ENCODE data around the gene APRT. TPM values are rescaled to one million over a fixed set of nuclear protein-coding genes. Genes with fewer than 3 reads are reported as not detected.

APRT gene
- total and polyA plus RNA-seq, 9 of the 15 experiments (the other 6 are each of a cell fraction or from before 2014, with no cell fraction given): 41.7 to 409 (median 146) TPM

DNA sequence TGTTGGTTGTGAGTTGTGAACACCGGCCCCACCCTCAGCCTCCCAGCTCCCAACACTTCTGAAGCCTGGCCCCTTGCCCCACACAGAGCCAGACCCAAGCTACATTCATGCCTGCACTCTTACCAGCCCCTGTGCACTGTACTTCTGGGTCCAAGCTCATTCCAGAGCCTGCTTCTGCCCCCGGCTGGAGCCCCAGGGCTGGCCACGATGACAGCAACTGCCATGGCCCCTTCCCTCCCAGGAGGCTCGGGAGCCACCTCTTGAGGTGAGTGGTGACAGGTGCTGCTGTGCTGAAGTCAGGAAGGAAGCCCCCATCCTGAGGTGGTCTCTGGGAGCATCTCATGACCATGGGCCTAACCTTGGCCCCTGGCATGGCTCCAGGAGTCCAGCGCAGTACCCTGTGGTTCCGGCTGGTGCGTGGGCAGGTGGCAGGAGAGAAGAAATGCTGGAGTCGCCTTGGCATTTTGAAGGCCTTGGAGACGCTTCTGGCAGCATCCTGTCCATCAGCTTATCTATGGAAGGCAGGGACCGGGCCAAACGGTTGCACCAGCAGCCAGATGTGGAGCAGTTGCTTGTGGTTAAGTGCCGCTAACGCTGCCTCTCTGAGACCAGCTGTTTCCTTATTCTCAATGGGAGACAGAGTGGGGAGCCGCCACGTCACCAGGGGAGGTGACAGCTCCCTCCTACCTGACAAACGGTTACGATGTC is 12.0 kb downstream of the APRT start (continued):
- TF ChIP-seq BRD4 (IDR thresholded peaks at IDR 0.05) (no peak), IRF2 (CRISPR knock-in tag; IDR thresholded peaks at IDR 0.05) (no peak), POLR2H (tag; IDR thresholded peaks at IDR 0.05; ENCODE audit: low read depth) (no peak), ZNF707 (CRISPR knock-in tag; conservative IDR thresholded peaks at IDR 0.05) (no peak), CBFA2T2 (conservative IDR thresholded peaks at IDR 0.05) (peak; percentile 95), U2AF1 (optimal IDR thresholded peaks at IDR 0.05; ENCODE audit: low read depth, low read length) (no peak), ZKSCAN8 (CRISPR knock-in tag; IDR thresholded peaks at IDR 0.05) (peak; percentile 74; the same call in 1 of the 2 replicates), C11orf30 (IDR thresholded peaks at IDR 0.05; ENCODE audit: low read depth) (no peak), FOXA1 (IDR thresholded peaks at IDR 0.05; ENCODE audit: borderline replicate concordance) (no peak), DIDO1 (tag; IDR thresholded peaks at IDR 0.05; ENCODE audit: low read depth) (no peak), ZSCAN29 (IDR thresholded peaks at IDR 0.05) (no peak)
- TF ChIP-seq, protein P1, sequence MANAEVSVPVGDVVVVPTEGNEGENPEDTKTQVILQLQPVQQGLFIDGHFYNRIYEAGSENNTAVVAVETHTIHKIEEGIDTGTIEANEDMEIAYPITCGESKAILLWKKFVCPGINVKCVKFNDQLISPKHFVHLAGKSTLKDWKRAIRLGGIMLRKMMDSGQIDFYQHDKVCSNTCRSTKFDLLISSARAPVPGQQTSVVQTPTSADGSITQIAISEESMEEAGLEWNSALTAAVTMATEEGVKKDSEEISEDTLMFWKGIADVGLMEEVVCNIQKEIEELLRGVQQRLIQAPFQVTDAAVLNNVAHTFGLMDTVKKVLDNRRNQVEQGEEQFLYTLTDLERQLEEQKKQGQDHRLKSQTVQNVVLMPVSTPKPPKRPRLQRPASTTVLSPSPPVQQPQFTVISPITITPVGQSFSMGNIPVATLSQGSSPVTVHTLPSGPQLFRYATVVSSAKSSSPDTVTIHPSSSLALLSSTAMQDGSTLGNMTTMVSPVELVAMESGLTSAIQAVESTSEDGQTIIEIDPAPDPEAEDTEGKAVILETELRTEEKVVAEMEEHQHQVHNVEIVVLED (CRISPR knock-in tag; IDR thresholded peaks at IDR 0.05): no peak
- TF ChIP-seq, protein P2, sequence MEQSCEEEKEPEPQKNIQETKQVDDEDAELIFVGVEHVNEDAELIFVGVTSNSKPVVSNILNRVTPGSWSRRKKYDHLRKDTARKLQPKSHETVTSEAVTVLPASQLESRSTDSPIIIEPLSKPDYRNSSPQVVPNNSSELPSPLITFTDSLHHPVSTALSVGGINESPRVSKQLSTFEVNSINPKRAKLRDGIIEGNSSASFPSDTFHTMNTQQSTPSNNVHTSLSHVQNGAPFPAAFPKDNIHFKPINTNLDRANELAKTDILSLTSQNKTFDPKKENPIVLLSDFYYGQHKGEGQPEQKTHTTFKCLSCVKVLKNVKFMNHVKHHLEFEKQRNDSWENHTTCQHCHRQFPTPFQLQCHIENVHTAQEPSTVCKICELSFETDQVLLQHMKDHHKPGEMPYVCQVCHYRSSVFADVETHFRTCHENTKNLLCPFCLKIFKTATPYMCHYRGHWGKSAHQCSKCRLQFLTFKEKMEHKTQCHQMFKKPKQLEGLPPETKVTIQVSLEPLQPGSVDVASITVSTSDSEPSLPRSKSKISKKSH (CRISPR knock-in tag; IDR thresholded peaks at IDR 0.05): no peak
- TF ChIP-seq, protein P3, sequence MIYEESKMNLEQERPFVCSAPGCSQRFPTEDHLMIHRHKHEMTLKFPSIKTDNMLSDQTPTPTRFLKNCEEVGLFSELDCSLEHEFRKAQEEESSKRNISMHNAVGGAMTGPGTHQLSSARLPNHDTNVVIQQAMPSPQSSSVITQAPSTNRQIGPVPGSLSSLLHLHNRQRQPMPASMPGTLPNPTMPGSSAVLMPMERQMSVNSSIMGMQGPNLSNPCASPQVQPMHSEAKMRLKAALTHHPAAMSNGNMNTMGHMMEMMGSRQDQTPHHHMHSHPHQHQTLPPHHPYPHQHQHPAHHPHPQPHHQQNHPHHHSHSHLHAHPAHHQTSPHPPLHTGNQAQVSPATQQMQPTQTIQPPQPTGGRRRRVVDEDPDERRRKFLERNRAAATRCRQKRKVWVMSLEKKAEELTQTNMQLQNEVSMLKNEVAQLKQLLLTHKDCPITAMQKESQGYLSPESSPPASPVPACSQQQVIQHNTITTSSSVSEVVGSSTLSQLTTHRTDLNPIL (CRISPR knock-in tag; IDR thresholded peaks at IDR 0.05): no peak
- TF ChIP-seq, protein P4, sequence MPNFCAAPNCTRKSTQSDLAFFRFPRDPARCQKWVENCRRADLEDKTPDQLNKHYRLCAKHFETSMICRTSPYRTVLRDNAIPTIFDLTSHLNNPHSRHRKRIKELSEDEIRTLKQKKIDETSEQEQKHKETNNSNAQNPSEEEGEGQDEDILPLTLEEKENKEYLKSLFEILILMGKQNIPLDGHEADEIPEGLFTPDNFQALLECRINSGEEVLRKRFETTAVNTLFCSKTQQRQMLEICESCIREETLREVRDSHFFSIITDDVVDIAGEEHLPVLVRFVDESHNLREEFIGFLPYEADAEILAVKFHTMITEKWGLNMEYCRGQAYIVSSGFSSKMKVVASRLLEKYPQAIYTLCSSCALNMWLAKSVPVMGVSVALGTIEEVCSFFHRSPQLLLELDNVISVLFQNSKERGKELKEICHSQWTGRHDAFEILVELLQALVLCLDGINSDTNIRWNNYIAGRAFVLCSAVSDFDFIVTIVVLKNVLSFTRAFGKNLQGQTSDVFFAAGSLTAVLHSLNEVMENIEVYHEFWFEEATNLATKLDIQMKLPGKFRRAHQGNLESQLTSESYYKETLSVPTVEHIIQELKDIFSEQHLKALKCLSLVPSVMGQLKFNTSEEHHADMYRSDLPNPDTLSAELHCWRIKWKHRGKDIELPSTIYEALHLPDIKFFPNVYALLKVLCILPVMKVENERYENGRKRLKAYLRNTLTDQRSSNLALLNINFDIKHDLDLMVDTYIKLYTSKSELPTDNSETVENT (CRISPR knock-in tag; IDR thresholded peaks at IDR 0.05): no peak
- TF ChIP-seq, protein P5, sequence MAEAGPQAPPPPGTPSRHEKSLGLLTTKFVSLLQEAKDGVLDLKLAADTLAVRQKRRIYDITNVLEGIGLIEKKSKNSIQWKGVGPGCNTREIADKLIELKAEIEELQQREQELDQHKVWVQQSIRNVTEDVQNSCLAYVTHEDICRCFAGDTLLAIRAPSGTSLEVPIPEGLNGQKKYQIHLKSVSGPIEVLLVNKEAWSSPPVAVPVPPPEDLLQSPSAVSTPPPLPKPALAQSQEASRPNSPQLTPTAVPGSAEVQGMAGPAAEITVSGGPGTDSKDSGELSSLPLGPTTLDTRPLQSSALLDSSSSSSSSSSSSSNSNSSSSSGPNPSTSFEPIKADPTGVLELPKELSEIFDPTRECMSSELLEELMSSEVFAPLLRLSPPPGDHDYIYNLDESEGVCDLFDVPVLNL (CRISPR knock-in tag; IDR thresholded peaks at IDR 0.05; ENCODE audit: low read depth): no peak
